Right forelimb (tissue), 1 donor: ENCODE data around the gene C5.

Experiments used
- DNase-seq: peaks from one replicate; pipeline ENCODE4 v3.0.0-alpha.2; 2018

The C5 gene

GRCh38 chr9:120904061-120904977, 145.8 kb downstream of the C5 start:
- DNase-seq: no peak

GRCh38 chr9:120902569-120903535, 147.2 kb downstream of the C5 start:
- no peak for DNase-seq
